ENCODE data around the gene JRKL. TPM values are rescaled to one million over a fixed set of nuclear protein-coding genes. Genes with fewer than 3 reads are reported as not detected.

JRKL gene
- total and polyA plus RNA-seq, 2 of the 8 experiments (the other 6 are each of a cell fraction or from before 2014, with no cell fraction given), result 1.4 to 4.9 TPM

- DNase-seq (ENCODE audit: low read depth in 1 of 2, low spot score in 2 of 2), result no peak
- H2BK15ac ChIP-seq (ENCODE audit: low read length), result peak overlapping the region; percentile 65; the same call in 1 of the 2 replicates
- TF ChIP-seq E2F6 (IDR thresholded peaks at IDR 0.05) (peak; percentile 22; the same call in 1 of the 2 replicates), ZNF274 (IDR thresholded peaks at IDR 0.05; ENCODE audit: borderline replicate concordance, extremely low read depth, low read length) (no peak), MAX (IDR thresholded peaks at IDR 0.05) (peak; percentile 35; the same call in 1 of the 2 replicates)
- H3K56ac ChIP-seq (replicated peaks; ENCODE audit: insufficient read length, low read depth, low read length), result no peak overlapping the region
- H3K4me2 ChIP-seq (ENCODE audit: insufficient read depth in 1 of 2, low read depth in 2 of 2, low read length in 2 of 2), result no peak overlapping the region
- WGBS, 2 experiments (ENCODE audit: extremely low coverage in 1 of 2, insufficient coverage in 1 of 2, insufficient read length in 1 of 2, insufficient replicate concordance in 2 of 2, low coverage in 1 of 2, low lambda C conversion rate in 2 of 2, missing lambda C conversion rate in 1 of 2), result 100% methylated on average over 1 of the region's 1 CpG; no CpG with 5 or more reads in 1 of the 2 experiments
- no peak overlapping the region for H3K4me3 ChIP-seq (ENCODE audit: extremely low read depth in 1 of 4, insufficient read depth in 2 of 4, low read depth in 3 of 4, low read length in 4 of 4)
- no peak for FAIRE-seq
- H2BK20ac ChIP-seq (ENCODE audit: low read length), result no peak overlapping the region
- no peaks in the 10 kb centered on the region for H3K27me3 ChIP-seq (replicated peaks in 1 of 4; ENCODE audit: control insufficient read depth in 3 of 4, extremely low read depth in 1 of 4, insufficient read depth in 3 of 4, low read length in 3 of 4)
- H4K91ac ChIP-seq (replicated peaks; ENCODE audit: insufficient read length, low read length), result no peak overlapping the region
- H3K18ac ChIP-seq (ENCODE audit: extremely low read depth, low read length), result no peak overlapping the region
- no peaks in the 10 kb centered on the region for H3K9me3 ChIP-seq (ENCODE audit: insufficient read depth in 2 of 2, low read depth in 1 of 2, low read length in 1 of 2)
- CTCF ChIA-PET (ENCODE audit: partially characterized antibody), result interaction anchor here (0.6 kb wide), 1 partner anchor 578 kb away, joined by 3 read pairs; no protein-coding TSS in a partner anchor
- no peak overlapping the region for H4K8ac ChIP-seq (ENCODE audit: extremely low read depth, insufficient read depth, low read length)
- H3K27ac ChIP-seq (ENCODE audit: low read depth, low read length), result no peak overlapping the region
- H2BK120ac ChIP-seq (replicated peaks; ENCODE audit: low read depth, low read length), result no peak overlapping the region
- H2AK5ac ChIP-seq (ENCODE audit: low read depth, low read length), result no peak overlapping the region
- H2BK12ac ChIP-seq (ENCODE audit: low read depth, low read length), result no peak overlapping the region
- no peak overlapping the region for H4K5ac ChIP-seq (ENCODE audit: insufficient read length, low read depth, low read length)
- H3K23me2 ChIP-seq (ENCODE audit: low read depth, low read length), result no peaks in the 10 kb centered on the region
- H3K14ac ChIP-seq (ENCODE audit: insufficient read length), result no peak overlapping the region
- H3K79me1 ChIP-seq (ENCODE audit: low read depth, low read length), result no peaks in the 10 kb centered on the region
- no peak overlapping the region for H3K23ac ChIP-seq (ENCODE audit: insufficient read length)
- H2BK5ac ChIP-seq (ENCODE audit: low read depth, low read length), result no peak overlapping the region
- no peak overlapping the region for H3K4ac ChIP-seq (replicated peaks; ENCODE audit: insufficient read length, low read depth, low read length)
- no peaks in the 10 kb centered on the region for H3K36me3 ChIP-seq (ENCODE audit: control insufficient read depth in 2 of 4, insufficient read depth in 4 of 4, low read length in 3 of 4)
- H2AFZ ChIP-seq (ENCODE audit: low read length), result peak overlapping the region; percentile 11; the same call in 1 of the 2 replicates
- H4K20me1 ChIP-seq (replicated peaks in 1 of 2; ENCODE audit: control insufficient read depth in 1 of 2, insufficient read depth in 2 of 2, low read length in 2 of 2), result no peaks in the 10 kb centered on the region
- no peaks in the 10 kb centered on the region for H3K79me2 ChIP-seq (ENCODE audit: control insufficient read depth in 1 of 2, insufficient read depth in 2 of 2, low read length in 2 of 2)
- no peak overlapping the region for H3K9ac ChIP-seq (replicated peaks in 1 of 4; ENCODE audit: extremely low read depth in 1 of 4, low read depth in 3 of 4, low read length in 3 of 4)
- no peaks in the 10 kb centered on the region for H3K4me1 ChIP-seq (replicated peaks in 1 of 4; ENCODE audit: control insufficient read depth in 3 of 4, insufficient read depth in 4 of 4, low read length in 3 of 4)
- POLR2A ChIA-PET (ENCODE audit: partially characterized antibody), result interaction anchor here (1.0 kb wide), 1 partner anchor 23 kb away, joined by 3 read pairs; the partner anchor contains the start of genes CCDC82 and JRKL
These were observed 23.1 kb downstream of the JRKL start for GRCh38 chr11:96412761-96413381.
